Measurements from ENCODE around the gene TIMM17A. TPM values are rescaled to one million over a fixed set of nuclear protein-coding genes. Genes with fewer than 3 reads are reported as not detected.

The TIMM17A gene
- total RNA-seq, 1 donor from 2014 or later, result 50.4 TPM

DNA sequence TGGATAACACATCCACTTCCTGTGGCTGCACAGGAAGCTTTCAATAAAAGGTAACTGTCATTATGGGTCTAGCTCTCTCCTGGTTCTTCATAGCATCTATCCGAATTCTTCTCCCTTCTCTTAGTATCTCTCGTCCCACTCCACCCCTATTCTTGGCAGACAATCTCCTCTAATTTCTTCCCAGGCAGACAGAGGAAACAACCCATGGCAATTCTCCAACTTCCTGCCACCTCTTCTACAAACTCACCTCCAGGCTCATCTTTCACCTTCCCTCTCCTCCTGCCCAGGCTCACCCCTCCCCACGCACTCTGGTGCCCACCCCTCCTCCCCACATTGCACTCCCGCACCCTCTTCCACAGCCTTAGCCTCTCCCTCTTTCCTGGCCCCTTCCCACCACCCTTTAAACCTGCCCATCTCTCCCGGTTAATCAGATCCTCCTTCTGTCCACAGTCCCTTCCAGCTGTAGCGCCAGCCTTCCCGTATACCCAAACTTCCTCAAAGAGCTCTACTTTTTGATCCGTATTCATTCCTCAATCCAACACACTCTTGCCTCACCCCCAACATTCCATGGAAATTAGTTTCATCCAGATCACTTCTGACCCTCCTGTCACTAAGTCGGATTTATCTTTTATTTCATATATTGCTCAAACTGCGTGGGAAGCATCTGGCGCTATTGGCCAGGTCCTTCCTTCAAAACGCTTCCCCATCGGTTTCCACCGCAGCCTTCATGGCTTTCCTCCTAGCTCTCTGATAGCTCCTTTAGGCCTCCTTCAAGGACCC is 40.7 kb upstream of the TIMM17A start:
- intact Hi-C loops (cut with micrococcal nuclease), result no loop called here
- H3K27me3 Mint-ChIP-seq, result peaks cover 6% of the 10 kb centered on the region
- ATAC-seq (ENCODE audit: low read depth) (no peak), DNase-seq (no peak)
- H3K36me3 Mint-ChIP-seq (ENCODE audit: low read depth), result no peaks in the 10 kb centered on the region
- TF ChIP-seq, protein P1, sequence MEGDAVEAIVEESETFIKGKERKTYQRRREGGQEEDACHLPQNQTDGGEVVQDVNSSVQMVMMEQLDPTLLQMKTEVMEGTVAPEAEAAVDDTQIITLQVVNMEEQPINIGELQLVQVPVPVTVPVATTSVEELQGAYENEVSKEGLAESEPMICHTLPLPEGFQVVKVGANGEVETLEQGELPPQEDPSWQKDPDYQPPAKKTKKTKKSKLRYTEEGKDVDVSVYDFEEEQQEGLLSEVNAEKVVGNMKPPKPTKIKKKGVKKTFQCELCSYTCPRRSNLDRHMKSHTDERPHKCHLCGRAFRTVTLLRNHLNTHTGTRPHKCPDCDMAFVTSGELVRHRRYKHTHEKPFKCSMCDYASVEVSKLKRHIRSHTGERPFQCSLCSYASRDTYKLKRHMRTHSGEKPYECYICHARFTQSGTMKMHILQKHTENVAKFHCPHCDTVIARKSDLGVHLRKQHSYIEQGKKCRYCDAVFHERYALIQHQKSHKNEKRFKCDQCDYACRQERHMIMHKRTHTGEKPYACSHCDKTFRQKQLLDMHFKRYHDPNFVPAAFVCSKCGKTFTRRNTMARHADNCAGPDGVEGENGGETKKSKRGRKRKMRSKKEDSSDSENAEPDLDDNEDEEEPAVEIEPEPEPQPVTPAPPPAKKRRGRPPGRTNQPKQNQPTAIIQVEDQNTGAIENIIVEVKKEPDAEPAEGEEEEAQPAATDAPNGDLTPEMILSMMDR (IDR thresholded peaks at IDR 0.05), result no peak
- no peak overlapping the region for H3K4me3 Mint-ChIP-seq
- no peaks in the 10 kb centered on the region for H3K4me1 Mint-ChIP-seq
- H3K27ac Mint-ChIP-seq, result no peak overlapping the region
- ChIA-PET CTCF (no interaction called here), POLR2A (no interaction called here)
- no peaks in the 10 kb centered on the region for H3K9me3 Mint-ChIP-seq

DNA sequence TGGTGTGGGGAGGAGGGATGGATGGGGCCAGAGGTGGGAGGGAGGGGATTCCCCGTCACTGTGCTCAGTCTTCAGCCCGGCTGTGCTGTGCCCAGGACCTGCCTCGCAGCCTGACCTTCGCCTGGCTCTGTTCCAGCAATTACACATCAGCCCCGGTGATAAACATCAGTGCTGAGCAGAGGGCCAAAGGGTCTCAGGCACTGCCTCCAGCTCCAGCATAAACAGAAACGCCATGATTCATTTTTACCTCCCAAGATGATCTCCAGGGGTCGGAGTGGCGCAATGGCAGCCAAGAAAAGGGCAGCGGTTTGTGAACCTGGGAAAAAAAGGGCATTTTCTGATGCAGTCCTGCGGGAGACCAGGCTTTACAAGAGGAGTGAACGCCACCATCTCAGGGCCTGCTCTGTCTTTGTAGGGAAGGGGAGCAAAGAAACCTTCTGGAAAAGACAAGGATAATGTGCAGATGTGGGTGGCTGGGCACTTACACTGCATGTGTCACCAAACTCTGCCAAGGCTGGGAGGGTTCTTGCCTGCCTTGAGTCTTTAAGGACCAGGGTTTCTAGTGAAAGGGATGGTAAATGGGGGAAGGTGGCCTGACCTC is 38.6 kb upstream of the TIMM17A start:
- DNase-seq (no peak), ATAC-seq (ENCODE audit: low read depth) (no peak)
- H3K9me3 Mint-ChIP-seq, result no peaks in the 10 kb centered on the region
- no peaks in the 10 kb centered on the region for H3K4me1 Mint-ChIP-seq
- TF ChIP-seq, protein P1 (IDR thresholded peaks at IDR 0.05), result no peak
- intact Hi-C loops (cut with micrococcal nuclease), result no loop called here
- no peaks in the 10 kb centered on the region for H3K36me3 Mint-ChIP-seq (ENCODE audit: low read depth)
- H3K27ac Mint-ChIP-seq, result no peak overlapping the region
- peaks cover 11% of the 10 kb centered on the region for H3K27me3 Mint-ChIP-seq
- POLR2A ChIA-PET, result no interaction called here
- H3K4me3 Mint-ChIP-seq, result no peak overlapping the region
- CTCF ChIA-PET, result no interaction called here

DNA sequence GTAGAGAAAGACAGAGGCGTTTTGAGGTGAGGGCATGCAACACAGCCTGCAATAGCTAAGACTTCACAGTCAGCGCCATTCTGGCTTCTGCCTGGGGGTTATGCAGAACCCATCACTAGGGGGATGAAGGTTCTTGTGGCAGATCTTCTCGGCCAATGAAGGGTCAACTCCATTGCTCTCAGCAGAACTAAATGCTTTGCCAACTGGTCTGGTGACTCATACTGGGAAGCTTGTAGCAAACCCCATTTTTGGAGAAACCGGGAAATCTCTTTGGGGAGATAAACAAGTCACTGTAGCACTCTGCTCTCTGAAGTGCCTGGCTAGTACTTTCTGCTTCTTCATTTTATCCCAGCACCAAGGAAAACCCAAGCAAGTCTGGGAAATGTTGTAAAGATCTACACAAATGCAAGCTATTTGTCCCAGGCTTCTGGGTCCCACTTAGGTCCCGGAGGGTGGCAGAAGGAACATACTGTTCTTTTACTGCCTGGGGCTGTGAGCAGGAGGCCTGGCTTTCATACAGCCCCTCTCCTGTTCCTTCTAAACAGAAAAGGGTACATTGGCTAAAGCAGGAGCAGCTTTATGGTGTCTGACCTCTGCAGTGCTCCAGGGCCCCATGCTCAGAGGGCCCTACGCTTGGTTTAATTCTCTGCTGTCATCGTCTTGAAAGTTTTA is 37.8 kb upstream of the TIMM17A start:
- ATAC-seq (ENCODE audit: low read depth) (no peak), DNase-seq (no peak)
- H3K4me3 Mint-ChIP-seq, result no peak overlapping the region
- H3K4me1 Mint-ChIP-seq, result no peaks in the 10 kb centered on the region
- TF ChIP-seq, protein P1 (IDR thresholded peaks at IDR 0.05), result no peak
- CTCF ChIA-PET, result no interaction called here
- H3K9me3 Mint-ChIP-seq, result no peaks in the 10 kb centered on the region
- no peaks in the 10 kb centered on the region for H3K36me3 Mint-ChIP-seq (ENCODE audit: low read depth)
- intact Hi-C loops (cut with micrococcal nuclease), result no loop called here
- POLR2A ChIA-PET, result no interaction called here
- H3K27ac Mint-ChIP-seq, result no peak overlapping the region
- peaks cover 17% of the 10 kb centered on the region for H3K27me3 Mint-ChIP-seq

DNA sequence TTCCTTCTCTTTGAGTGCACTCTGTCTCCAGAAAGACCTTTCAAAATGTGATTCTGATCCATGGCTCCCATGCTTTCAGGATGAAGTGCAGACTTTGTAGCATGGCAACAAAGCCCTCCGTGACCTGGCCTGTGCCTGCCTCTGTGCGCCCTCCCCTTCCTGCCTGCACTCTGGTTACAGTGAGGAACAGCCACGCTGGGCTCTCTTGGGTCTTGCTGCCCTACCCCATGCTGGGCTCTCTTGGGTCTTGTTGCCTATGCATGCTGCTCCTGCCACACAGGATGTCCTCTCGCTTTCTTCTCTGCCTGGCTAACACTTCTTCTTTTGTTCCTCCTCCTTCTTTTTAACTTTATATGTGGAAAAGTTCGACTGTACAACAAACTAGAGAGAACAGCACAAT is 37.0 kb upstream of the TIMM17A start:
- TF ChIP-seq, protein P1 (IDR thresholded peaks at IDR 0.05), result no peak
- Mint-ChIP-seq H3K4me3 (no peak overlapping the region), H3K27ac (no peak overlapping the region), H3K4me1 (no peaks in the 10 kb centered on the region), H3K27me3 (peaks cover 17% of the 10 kb centered on the region), H3K9me3 (no peaks in the 10 kb centered on the region), H3K36me3 (ENCODE audit: low read depth) (no peaks in the 10 kb centered on the region)
- ATAC-seq (ENCODE audit: low read depth), result no peak
- POLR2A ChIA-PET, result no interaction called here
- no peak for DNase-seq
- CTCF ChIA-PET, result no interaction called here
- intact Hi-C loops (cut with micrococcal nuclease), result no loop called here

DNA sequence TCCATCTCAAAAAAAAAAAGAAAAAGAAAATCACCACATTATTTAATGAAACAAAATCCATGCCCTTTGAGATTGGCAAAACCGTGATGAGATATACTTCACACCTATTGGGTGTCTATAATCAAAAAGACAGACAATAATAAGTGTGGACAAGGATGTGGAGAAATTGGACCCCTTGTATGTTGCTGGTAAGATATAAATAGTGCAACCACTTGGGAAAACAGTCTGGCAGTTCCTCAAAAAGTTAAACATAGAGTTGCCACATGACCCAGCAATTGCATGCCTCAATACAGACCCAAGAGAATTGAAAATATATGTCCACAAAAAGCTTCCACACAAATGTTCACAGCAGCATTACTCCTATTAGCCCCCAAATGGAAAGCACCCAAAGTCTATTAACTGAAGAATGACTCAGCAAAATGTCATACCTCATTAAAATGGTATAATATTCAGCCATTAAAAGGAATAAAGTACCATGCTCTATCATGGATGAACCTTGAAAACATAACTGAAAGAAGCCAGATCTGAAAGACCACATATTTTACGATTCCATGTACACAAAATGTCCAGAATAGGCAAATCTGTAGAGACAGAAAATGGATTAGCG is 33.2 kb upstream of the TIMM17A start:
- H3K9me3 Mint-ChIP-seq, result no peaks in the 10 kb centered on the region
- peaks cover 16% of the 10 kb centered on the region for H3K27me3 Mint-ChIP-seq

More for the DNA sequence above, 33.2 kb upstream of the TIMM17A start:
- Mint-ChIP-seq H3K36me3 (ENCODE audit: low read depth) (no peaks in the 10 kb centered on the region), H3K27ac (no peak overlapping the region), H3K4me1 (no peaks in the 10 kb centered on the region), H3K4me3 (no peak overlapping the region)
- TF ChIP-seq, protein P1 (IDR thresholded peaks at IDR 0.05), result no peak
- ChIA-PET POLR2A (no interaction called here), CTCF (no interaction called here)
- intact Hi-C loops (cut with micrococcal nuclease), result no loop called here
- ATAC-seq (ENCODE audit: low read depth) (no peak), DNase-seq (no peak)

All from activated B cell treated with CpG ODN at 0.5 μM for 24 hours (primary cell).